ENCODE measurements around the gene NUBPL.
"Not testable (repeated sequence)": the region's sequence is repeated elsewhere in the genome, so short reads cannot be mapped to it uniquely, and the experiment has no call there.

Gene NUBPL

DNA sequence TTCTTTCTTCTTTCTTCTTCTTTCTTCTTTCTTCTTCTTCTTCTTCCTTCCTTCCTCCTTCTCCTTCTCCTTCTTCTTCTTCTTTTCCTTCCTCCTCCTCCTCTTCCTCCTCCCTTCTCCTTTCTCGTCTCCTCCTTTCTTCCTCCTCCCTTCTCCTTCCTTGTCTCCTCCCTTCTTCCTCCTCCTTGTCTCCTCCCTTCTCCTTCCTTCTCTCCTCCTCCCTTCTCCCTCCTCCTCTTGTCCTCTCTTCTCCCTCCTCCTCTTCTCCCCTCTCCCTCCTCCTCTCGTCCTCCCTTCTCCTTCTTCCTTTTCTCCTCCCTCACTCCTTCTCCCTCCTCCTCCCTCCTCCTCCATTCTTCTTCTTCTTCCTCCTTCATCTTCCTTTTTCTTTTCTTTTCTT lies 44.5 kb downstream of the NUBPL start:
- in situ Hi-C loops (cut with MboI; ENCODE audit: low sequenced_read_pairs, unreplicated experiment): no loop called here

GRCh38 chr14:31611778-31612433 lies 50.7 kb downstream of the NUBPL start:
- no peak for DNase-seq (ENCODE audit: low spot score)
- TF ChIP-seq CTCF (IDR thresholded peaks at IDR 0.05; ENCODE audit: borderline replicate concordance, control extremely low read depth, extremely low read depth, insufficient read depth, missing control alignments): no peak
- in situ Hi-C loops (cut with MboI; ENCODE audit: low sequenced_read_pairs, unreplicated experiment): no loop called here

More for the DNA sequence above, 44.5 kb downstream of the NUBPL start:
- no peak for DNase-seq (ENCODE audit: low spot score)
- no peak for TF ChIP-seq CTCF (IDR thresholded peaks at IDR 0.05; ENCODE audit: borderline replicate concordance, control extremely low read depth, extremely low read depth, insufficient read depth, missing control alignments)

DNA sequence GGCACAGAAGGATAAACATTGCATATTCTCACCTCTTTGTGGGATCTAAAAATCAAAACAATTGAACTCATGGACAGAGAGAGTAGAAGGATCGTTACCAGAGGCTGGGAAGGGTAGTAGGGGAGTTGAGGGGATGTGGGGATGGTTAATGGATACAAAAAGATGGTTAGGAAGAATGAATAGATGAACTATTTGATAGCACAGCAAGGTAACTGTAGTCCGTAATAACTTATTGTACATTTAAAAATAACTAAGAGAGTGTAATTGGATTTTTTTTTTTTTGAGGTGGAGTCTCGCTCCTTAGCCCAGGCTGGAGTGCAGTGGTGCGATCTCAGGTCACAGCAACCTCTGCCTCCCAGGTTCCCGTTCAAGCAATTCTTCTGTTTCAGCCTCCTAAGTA lies 52.0 kb downstream of the NUBPL start:
- no peak for TF ChIP-seq CTCF (IDR thresholded peaks at IDR 0.05; ENCODE audit: borderline replicate concordance, control extremely low read depth, extremely low read depth, insufficient read depth, missing control alignments)
- in situ Hi-C loops (cut with MboI; ENCODE audit: low sequenced_read_pairs, unreplicated experiment): no loop called here
- DNase-seq (ENCODE audit: low spot score): no peak

DNA sequence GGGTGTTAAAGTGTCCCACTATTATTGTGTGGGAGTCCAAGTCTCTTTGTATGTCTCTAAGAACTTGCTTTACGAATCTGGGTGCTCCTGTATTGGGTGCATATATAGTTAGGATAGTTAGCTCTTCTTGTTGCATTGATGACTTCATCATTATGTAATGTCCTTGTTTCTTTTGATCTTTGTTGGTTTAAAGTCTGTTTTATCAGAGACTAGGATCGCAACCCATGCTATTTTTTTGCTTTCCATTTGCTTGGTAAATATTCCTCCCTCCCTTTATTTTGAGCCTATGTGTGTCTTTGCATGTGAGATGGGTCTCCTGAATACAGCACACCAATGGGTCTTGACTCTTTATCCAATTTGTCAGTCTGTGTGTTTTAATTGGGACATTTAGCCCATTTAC lies 57.7 kb downstream of the NUBPL start:
- DNase-seq (ENCODE audit: low spot score); in situ Hi-C loops (cut with MboI; ENCODE audit: low sequenced_read_pairs, unreplicated experiment): not testable (repeated sequence)

GRCh38 chr14:31619440-31619839 lies 58.2 kb downstream of the NUBPL start:
- DNase-seq (ENCODE audit: low spot score): no peak
- in situ Hi-C loops (cut with MboI; ENCODE audit: low sequenced_read_pairs, unreplicated experiment): no loop called here
- no peak for TF ChIP-seq CTCF (IDR thresholded peaks at IDR 0.05; ENCODE audit: borderline replicate concordance, control extremely low read depth, extremely low read depth, insufficient read depth, missing control alignments)

- DNase-seq (ENCODE audit: low spot score): not testable (repeated sequence)
Measured at GRCh38 chr14:31620898-31621297, 59.7 kb downstream of the NUBPL start.

GRCh38 chr14:31622060-31622459 lies 60.9 kb downstream of the NUBPL start:
- TF ChIP-seq CTCF (IDR thresholded peaks at IDR 0.05; ENCODE audit: borderline replicate concordance, control extremely low read depth, extremely low read depth, insufficient read depth, missing control alignments): no peak
- DNase-seq (ENCODE audit: low spot score): no peak
- in situ Hi-C loops (cut with MboI; ENCODE audit: low sequenced_read_pairs, unreplicated experiment): no loop called here

More at GRCh38 chr14:31620898-31621297, 59.7 kb downstream of the NUBPL start:
- in situ Hi-C loops (cut with MboI; ENCODE audit: low sequenced_read_pairs, unreplicated experiment): not testable (repeated sequence)

DNA sequence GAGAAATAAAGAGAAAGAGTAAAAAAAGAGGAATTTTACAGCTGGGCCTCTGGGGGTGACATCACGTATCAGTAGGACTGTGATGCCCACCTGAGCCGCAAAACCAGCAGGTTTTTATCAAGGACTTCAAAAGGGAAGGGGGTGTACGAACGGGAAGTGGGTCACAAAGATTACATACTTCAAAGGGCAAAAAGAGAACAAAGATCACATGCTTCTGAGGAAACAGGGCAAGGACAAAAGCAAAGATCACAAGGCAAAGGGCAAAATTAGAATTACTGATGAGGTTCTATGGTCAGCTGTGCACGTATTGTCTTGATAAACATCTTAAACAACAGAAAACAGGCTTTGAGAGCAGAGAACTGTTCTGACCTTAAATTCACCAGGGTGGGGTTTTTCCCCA lies 91.7 kb downstream of the NUBPL start:
- DNase-seq (ENCODE audit: low spot score); in situ Hi-C loops (cut with MboI; ENCODE audit: low sequenced_read_pairs, unreplicated experiment): not testable (repeated sequence)
